Aorta (tissue), 5 donors: ENCODE results near the gene GCSAML. TPM values are rescaled to one million over a fixed set of nuclear protein-coding genes. Genes with fewer than 3 reads are reported as not detected.

Experiments used
- ATAC-seq: fragments of 200-7000 bp; cut with Tn5 transposase; one replicate; pipeline ENCODE4 v1.9.1; 2022; ENCODE audit warnings: moderate library complexity; ENCODE audit not compliant: low FRiP score
- DNase-seq, 2 donors: peaks; one replicate each; pipeline ENCODE4 v3.0.0-alpha.2; 2020
- H3K27ac ChIP-seq, 2 donors: one replicate each; pipeline ENCODE4 v1.5.1; 2013; ENCODE audit warnings: low read length in 2 of 2, mild to moderate bottlenecking in 2 of 2, moderate library complexity in 2 of 2, control low read depth in 1 of 2, inconsistent platforms in 1 of 2, low read depth in 1 of 2
- H3K27me3 ChIP-seq, 2 donors: one replicate each; pipeline ENCODE4 v1.6.1; 2013; ENCODE audit warnings: control low read depth in 1 of 2, low read length in 1 of 2, mild to moderate bottlenecking in 1 of 2, moderate library complexity in 1 of 2; ENCODE audit not compliant: insufficient read depth in 2 of 2, control insufficient read depth in 1 of 2
- H3K36me3 ChIP-seq, 2 donors: one replicate each; pipeline ENCODE4 v1.6.1; 2013; ENCODE audit warnings: control low read depth in 1 of 2, low read length in 1 of 2, mild to moderate bottlenecking in 1 of 2; ENCODE audit not compliant: insufficient read depth in 2 of 2, control insufficient read depth in 1 of 2
- H3K4me1 ChIP-seq, 2 donors: one replicate each; pipeline ENCODE4 v1.6.1; 2013; ENCODE audit warnings: low read length in 2 of 2, control low read depth in 1 of 2, mild to moderate bottlenecking in 1 of 2, moderate library complexity in 1 of 2; ENCODE audit not compliant: insufficient read depth in 2 of 2, control insufficient read depth in 1 of 2
- H3K4me3 ChIP-seq, 2 donors: one replicate each; pipeline ENCODE4 v1.5.1; 2013; ENCODE audit warnings: low read length in 2 of 2, control low read depth in 1 of 2, mild to moderate bottlenecking in 1 of 2
- H3K9me3 ChIP-seq: one replicate; pipeline ENCODE4 v1.6.1; 2013; ENCODE audit warnings: mild to moderate bottlenecking, low read length; ENCODE audit not compliant: control insufficient read depth
- WGBS, 2 donors: extraction: QIAGEN DNeasy Blood & Tissue Kit; methylation state at CpG; one replicate each; pipeline ENCODE4 v1.1.7; 2013; 5-methylcytosine and 5-hydroxymethylcytosine counted together
- intact Hi-C, 2 donors: fragments of 100-400 bp; cut with DNase I; formaldehyde crosslinking; loops; one replicate each; pipeline versions ENCODE4 v1.14.2 to v1.15.0; 2022
- polyA plus RNA-seq, 2 donors: library from polyadenylated mRNA; stranded (reverse); fragments of 200-250 nt; gene quantifications; one replicate each; pipeline ENCODE4 v1.2.3, GENCODE V29; 2013
- total RNA-seq, 2 donors: library from RNA; stranded (reverse); fragmentation: NEBNext Ultra II Directional; extraction: Animal tissue kit (Norgen Biotek cat#: 25700); gene quantifications; one replicate each; pipeline ENCODE4 v1.2.1, GENCODE V29; 2021
- donor health status: healthy with polysubstance abuse.
- donor health status: Bipolar disorder and iron deficiency.
- donor health status: DM: no; HTN: no; CAD: no.
- donor health status: DM: no; HTN: no; CAD: no.
- donor health status: DM: yes; HTN: yes; CAD: no.

Gene GCSAML
- total and polyA plus RNA-seq, 4 donors, result 0.06 to 0.81 TPM; not detected in 2

DNA sequence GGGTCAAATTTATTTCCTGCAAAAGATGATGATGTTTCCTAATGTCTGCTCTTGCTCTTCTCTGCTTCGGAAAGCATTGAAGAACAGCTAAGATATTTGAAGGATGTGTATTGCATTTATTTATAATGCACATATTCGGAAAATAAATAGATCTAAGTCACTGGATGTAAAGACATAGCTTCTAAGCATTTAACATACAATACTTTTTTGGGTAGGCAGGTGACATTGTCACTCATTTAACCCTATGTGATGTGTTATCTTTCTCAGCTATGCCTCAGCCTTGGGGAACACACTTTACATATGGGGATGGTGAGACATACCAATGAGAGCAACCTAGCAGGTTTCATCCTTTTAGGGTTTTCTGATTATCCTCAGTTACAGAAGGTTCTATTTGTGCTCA, 39.1 kb downstream of the GCSAML start, which contains the start of gene OR2G2:
Gene OR2G2 (plus strand): TSS at position 301 of the 400 bp plus-strand sequence. CDS start 0 bp downstream, at position 301.
- intact Hi-C loops, result no loop called here
- no peaks in the 10 kb centered on the region for H3K4me1 ChIP-seq

DNA sequence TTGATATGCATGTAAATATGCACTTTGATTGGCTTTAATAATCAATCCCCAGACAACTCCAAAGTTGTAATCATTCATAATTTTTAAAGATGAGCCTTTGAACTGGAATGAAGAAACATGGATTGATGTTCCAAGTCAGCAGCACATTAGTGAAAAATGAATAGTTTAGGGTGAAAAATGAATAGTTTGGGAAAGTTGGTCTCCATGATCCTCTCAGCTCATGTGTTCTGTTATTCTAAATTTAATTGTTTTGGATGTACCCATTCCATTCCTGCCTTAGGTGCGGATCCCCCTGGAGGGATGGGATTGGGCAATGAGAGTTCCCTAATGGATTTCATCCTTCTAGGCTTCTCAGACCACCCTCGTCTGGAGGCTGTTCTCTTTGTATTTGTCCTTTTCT, 56.4 kb downstream of the GCSAML start, which contains the start of gene OR2G3:
Gene OR2G3 (plus strand): TSS at position 301 of the 400 bp plus-strand sequence. CDS start 0 bp downstream, at position 301.
- WGBS, 2 donors, result 74% methylated on average over 2 of the region's 2 CpGs
- ATAC-seq, result no peak
- Histone ChIP-seq H3K9me3 (no peaks in the 10 kb centered on the region), H3K4me3 (no peak within 1 kb of the TSS), H3K27ac (no peak within 1 kb of the TSS), H3K4me1 (no peaks in the 10 kb centered on the region), H3K36me3 (no peaks in the 10 kb centered on the region), H3K27me3 (no peaks in the 10 kb centered on the region)
- intact Hi-C loops, result no loop called here
- DNase-seq, result no peak

More for the DNA sequence above, 39.1 kb downstream of the GCSAML start, which contains the start of gene OR2G2:
- H3K36me3 ChIP-seq, result no peaks in the 10 kb centered on the region
- H3K27ac ChIP-seq, result no peak within 1 kb of the TSS
- no peak for DNase-seq
- no peaks in the 10 kb centered on the region for H3K9me3 ChIP-seq
- no peaks in the 10 kb centered on the region for H3K27me3 ChIP-seq
- WGBS, 2 donors, result 82% methylated on average over 2 of the region's 2 CpGs
- H3K4me3 ChIP-seq, result no peak within 1 kb of the TSS
- ATAC-seq, result no peak

DNA sequence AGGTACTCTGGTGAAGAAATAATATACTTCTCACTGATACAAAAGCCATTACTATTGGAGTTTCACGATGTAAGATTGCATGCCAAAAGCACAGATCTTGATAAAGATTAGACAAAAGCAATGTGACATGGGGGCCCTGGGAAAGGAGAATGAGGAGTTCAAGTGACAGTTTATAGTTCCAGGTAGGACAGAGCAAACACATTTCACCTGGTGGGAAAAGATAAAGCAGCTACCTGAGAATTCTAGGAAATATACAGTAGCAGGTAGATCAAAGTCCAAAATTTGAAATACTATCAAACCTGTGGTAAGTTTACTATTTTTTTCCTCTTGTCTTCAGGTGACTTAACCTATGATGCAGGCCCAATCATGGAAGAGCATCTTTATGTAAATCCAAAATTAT, 64.5 kb downstream of the GCSAML start:
- H3K27ac ChIP-seq, result no peak overlapping the region
- ATAC-seq, result no peak
- DNase-seq, result no peak
- peaks cover 2% of the 10 kb centered on the region for H3K9me3 ChIP-seq
- no peak overlapping the region for H3K4me3 ChIP-seq
- 63 to 84% methylated on average over 1 of the region's 1 CpG for WGBS, 2 donors
- intact Hi-C loops, result no loop called here
- no peaks in the 10 kb centered on the region for H3K27me3 ChIP-seq
- H3K36me3 ChIP-seq, result no peaks in the 10 kb centered on the region
- no peaks in the 10 kb centered on the region for H3K4me1 ChIP-seq

DNA sequence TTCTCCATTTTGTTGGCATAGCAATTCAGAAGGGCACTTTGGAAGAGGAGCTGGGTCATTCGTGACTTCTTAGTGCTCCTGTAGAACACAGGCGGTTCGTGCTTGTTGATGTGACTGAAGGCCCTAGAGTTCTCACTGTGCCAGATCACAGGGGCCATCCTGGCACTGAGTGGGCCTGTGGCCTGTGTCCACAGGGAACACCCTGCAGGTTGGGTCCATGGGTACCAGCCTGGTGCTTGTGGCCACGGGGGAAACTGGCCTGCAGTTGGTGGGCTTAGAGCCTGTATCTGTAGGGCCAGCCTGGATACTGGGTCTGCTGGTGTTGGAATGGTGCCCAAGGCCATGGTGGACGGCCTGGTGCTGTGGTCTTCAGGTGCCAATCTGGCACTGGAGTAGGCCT, 65.7 kb downstream of the GCSAML start:
- intact Hi-C loops, result no loop called here
- ATAC-seq (peak; percentile 29), DNase-seq (no peak)
- Histone ChIP-seq H3K27me3 (no peaks in the 10 kb centered on the region), H3K4me3 (no peak overlapping the region), H3K27ac (no peak overlapping the region), H3K9me3 (peaks cover 2% of the 10 kb centered on the region), H3K36me3 (no peaks in the 10 kb centered on the region), H3K4me1 (no peaks in the 10 kb centered on the region)
- WGBS, 2 donors, result 78 to 79% methylated on average over 5 of the region's 5 CpGs

Other genes with a start within 250 kb of the GCSAML start
- gene ZNF496, start 217.3 kb upstream of the GCSAML start, total RNA-seq, result 10 to 100 TPM; 23.1 to 29.0 TPM
- gene ZNF496, start 217.3 kb upstream of the GCSAML start, polyA plus RNA-seq, result 10 to 100 TPM in 1 of 2 donors, 1 to 10 TPM in 1; 4.1 to 17.9 TPM
- 1 to 10 TPM; 7.0 to 7.1 TPM for gene NLRP3, start 133.0 kb upstream of the GCSAML start, total RNA-seq
- gene NLRP3, start 133.0 kb upstream of the GCSAML start, polyA plus RNA-seq, result 1 to 10 TPM in 1 of 2 donors, under 1 TPM in 1; 0.79 to 2.9 TPM
- not detected for gene OR2B11, start 91.0 kb upstream of the GCSAML start, total RNA-seq
- gene OR2B11, start 91.0 kb upstream of the GCSAML start, polyA plus RNA-seq, result not detected
- gene OR2C3, start 12.7 kb upstream of the GCSAML start, total RNA-seq, result not detected
- not detected for gene OR2C3, start 12.7 kb upstream of the GCSAML start, polyA plus RNA-seq
- not detected for gene OR2G2, start 39.2 kb downstream of the GCSAML start, total RNA-seq
- not detected for gene OR2G2, start 39.2 kb downstream of the GCSAML start, polyA plus RNA-seq
- gene OR2G3, start 56.5 kb downstream of the GCSAML start, total RNA-seq, result not detected
- gene OR2G3, start 56.5 kb downstream of the GCSAML start, polyA plus RNA-seq, result not detected
- gene OR13G1, start 130.6 kb downstream of the GCSAML start, total RNA-seq, result not detected
- gene OR13G1, start 130.6 kb downstream of the GCSAML start, polyA plus RNA-seq, result not detected
- not detected for gene OR6F1, start 167.5 kb downstream of the GCSAML start, total RNA-seq
- not detected for gene OR6F1, start 167.5 kb downstream of the GCSAML start, polyA plus RNA-seq
- gene OR14K1, start 189.5 kb downstream of the GCSAML start, total RNA-seq, result under 1 TPM; 0.42 to 0.62 TPM
- gene OR14K1, start 189.5 kb downstream of the GCSAML start, polyA plus RNA-seq, result not detected
- gene OR14A2, start 199.0 kb downstream of the GCSAML start, total RNA-seq, result not detected
- gene OR14A2, start 199.0 kb downstream of the GCSAML start, polyA plus RNA-seq, result not detected
- not detected for gene OR1C1, start 211.4 kb downstream of the GCSAML start, total RNA-seq
- not detected for gene OR1C1, start 211.4 kb downstream of the GCSAML start, polyA plus RNA-seq